Activated CD4-positive, alpha-beta T cell treated with anti-CD3 and anti-CD28 coated beads, Interleukin-2, amount 50 U/mL, for 16 hours (primary cell): Measurements from ENCODE around the gene SNX32.

Source experiments
- DNase-seq: peaks from one replicate; pipeline ENCODE4 v3.0.0-alpha.2; 2020

SNX32 gene

GRCh38 chr11:65887723-65888162 is 54.0 kb downstream of the SNX32 start:
- no peak for DNase-seq

GRCh38 chr11:65888163-65888814 is 54.5 kb downstream of the SNX32 start, which contains the start of gene FIBP:
Gene FIBP, minus strand, starts transcription at chr11:65888471. Its CDS starts 53 bp downstream, at chr11:65888418.
- DNase-seq, result peak; percentile 98

GRCh38 chr11:65890324-65891218 is 56.8 kb downstream of the SNX32 start, which contains the start of gene CCDC85B:
Gene CCDC85B, plus strand, starts transcription at chr11:65890673. Its CDS starts 111 bp downstream, at chr11:65890784.
- peak; percentile 99 for DNase-seq

- peak; percentile 50 for DNase-seq
These were observed 57.7 kb downstream of the SNX32 start for GRCh38 chr11:65891219-65892136.

- peak; percentile 42 for DNase-seq
These were observed 58.4 kb downstream of the SNX32 start for GRCh38 chr11:65892137-65892540.

- DNase-seq, result no peak
These were observed 59.0 kb downstream of the SNX32 start for GRCh38 chr11:65892661-65893317.

GRCh38 chr11:65894034-65894591 is 60.4 kb downstream of the SNX32 start:
- DNase-seq, result peak; percentile 66

- DNase-seq, result no peak
These were observed 61.8 kb downstream of the SNX32 start for GRCh38 chr11:65895482-65895981.

GRCh38 chr11:65896034-65896999 is 62.6 kb downstream of the SNX32 start:
- no peak for DNase-seq

- DNase-seq, result peak; percentile 41
These were observed 63.3 kb downstream of the SNX32 start for GRCh38 chr11:65897020-65897471.

GRCh38 chr11:65898656-65899355 is 65.0 kb downstream of the SNX32 start:
- no peak for DNase-seq

GRCh38 chr11:65899356-65900124 is 65.8 kb downstream of the SNX32 start:
- DNase-seq, result peak; percentile 78

GRCh38 chr11:65900125-65900898 is 66.5 kb downstream of the SNX32 start, which contains the start of gene FOSL1:
Gene FOSL1, minus strand, starts transcription at chr11:65900388. Its CDS starts 49 bp downstream, at chr11:65900339.
- peak; percentile 95 for DNase-seq

- no peak for DNase-seq
These were observed 67.1 kb downstream of the SNX32 start for GRCh38 chr11:65900899-65901180.

- no peak for DNase-seq
These were observed 69.3 kb downstream of the SNX32 start for GRCh38 chr11:65903068-65903481.
